COLO829 (cell line): ENCODE results near the gene ADAP1.
A peak's percentile ranks its signal among the peaks of the same experiment; 100 is the strongest.
"Not testable (repeated sequence)": the region's sequence is repeated elsewhere in the genome, so short reads cannot be mapped to it uniquely, and the experiment has no call there.

ENCODE experiments used
- DNase-seq: peaks from one replicate; pipeline ENCODE4 v3.0.0; 2012; ENCODE audit warnings: low spot score

The ADAP1 gene

GRCh38 chr7:880450-880849 lies 74.0 kb downstream of the ADAP1 start:
- no peak for DNase-seq

GRCh38 chr7:879706-880105 lies 74.8 kb downstream of the ADAP1 start:
- no peak for DNase-seq

DNA sequence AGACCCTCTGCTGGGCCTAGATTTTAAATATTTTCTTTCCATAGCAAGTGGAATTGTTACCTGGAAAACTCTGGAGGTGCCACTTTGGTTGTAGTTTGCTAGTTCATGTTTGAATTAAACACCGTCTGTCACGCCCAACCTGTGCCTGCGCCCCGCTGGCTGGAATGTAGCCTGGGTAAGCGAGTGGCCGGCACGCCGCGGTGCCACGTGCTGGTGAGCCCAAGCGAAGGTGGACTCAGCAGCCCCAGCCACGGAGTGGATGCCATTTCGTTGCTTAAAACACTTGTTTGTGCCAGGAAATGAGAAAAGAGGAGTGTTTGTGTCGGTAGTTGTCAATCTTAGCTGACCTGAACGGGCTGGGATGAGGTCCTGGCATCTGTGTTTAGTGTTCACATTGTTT lies 75.4 kb downstream of the ADAP1 start:
- DNase-seq = no peak

DNA sequence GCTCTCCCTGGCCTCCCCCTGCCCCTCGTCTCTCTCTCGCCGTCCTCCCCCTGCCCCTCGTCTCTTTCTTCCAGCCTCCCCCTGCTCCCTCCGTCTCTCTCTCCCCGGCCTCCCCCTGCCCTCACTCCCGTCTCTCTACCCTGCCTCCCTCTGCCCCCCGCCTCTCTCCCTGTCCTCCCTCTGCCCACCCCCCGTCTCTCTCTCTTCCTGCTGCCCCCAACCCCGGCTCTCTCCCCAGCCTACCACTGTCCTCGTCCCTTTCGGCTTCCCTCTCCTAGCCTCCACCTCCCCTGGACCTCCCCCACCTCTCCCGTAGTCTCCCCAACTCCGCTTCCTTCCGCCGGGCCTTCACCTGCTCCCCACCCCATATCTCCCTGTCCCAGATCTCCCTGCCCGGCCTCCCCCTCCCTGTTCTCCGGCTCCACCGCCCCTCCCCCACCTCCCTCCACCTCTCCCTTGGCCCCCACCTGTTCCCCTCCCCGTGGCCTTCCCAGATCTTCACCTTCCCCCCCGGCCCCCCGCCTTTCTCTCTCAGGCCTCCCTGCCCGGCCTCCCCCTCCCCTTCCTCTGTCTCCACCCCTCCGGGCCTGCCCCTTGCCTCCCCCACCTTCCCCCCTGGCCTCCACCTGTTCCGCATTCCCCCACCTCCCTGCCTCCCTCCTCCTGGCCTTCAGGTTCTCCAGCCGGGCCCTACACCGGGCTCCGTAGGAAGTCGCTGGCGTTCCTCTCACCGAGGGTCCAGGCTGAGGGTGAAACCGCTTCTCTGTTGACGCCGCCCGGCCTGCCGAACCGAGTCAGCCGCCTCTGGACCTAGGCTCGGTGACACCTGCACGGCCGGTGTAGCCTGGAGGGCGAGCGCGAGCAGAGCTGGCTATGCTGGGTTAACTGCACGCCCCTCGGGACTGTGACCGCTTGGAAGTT lies 76.9 kb downstream of the ADAP1 start:
- no peak for DNase-seq

GRCh38 chr7:876972-877311 lies 77.5 kb downstream of the ADAP1 start:
- DNase-seq = no peak

DNA sequence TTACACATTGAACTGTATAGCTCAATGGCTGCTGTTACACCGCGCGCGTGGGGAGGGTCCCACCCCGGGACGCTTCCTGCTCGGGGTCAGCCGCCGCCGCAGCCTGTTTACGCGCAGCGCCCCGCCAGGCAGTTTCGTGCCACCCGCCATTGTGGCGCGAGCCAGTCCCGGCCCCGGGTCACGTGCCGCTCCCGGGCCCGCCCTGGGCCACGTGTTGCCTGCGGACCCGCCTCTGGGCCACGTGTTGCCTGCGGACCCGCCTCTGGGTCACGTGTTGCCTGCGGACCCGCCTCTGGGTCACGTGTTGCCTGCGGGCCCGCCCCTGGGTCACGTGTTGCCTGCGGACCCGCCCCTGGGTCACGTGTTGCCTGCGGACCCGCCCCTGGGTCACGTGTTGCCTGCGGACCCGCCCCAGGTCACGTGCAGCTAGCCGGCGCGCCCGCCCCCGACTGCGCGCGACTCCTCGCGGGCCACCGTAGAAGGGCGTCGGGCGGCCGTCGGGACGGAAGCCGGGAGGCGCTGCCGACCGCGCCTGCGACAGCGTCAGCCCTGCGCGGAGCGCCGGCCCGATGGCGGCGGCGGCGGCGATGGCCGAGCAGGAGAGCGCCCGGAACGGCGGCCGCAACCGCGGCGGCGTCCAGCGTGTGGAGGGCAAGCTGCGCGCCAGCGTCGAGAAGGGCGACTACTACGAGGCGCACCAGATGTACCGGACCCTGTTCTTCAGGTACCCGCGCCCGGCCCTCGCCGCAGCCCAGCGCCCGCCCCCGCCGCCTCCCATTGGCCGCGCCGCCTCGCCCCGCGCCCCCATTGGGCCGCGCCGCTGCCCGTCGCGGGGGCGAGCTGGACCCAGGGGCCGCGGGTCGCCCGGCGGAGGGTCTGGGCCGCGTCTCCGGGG lies 78.2 kb downstream of the ADAP1 start, which contains the start of gene GET4:
Gene GET4 (plus strand): TSS at position 478 of the 895 bp plus-strand sequence. CDS start 92 bp downstream, at position 570.
- DNase-seq = peak; percentile 91

GRCh38 chr7:875476-876076 lies 78.9 kb downstream of the ADAP1 start:
- no peak for DNase-seq

DNA sequence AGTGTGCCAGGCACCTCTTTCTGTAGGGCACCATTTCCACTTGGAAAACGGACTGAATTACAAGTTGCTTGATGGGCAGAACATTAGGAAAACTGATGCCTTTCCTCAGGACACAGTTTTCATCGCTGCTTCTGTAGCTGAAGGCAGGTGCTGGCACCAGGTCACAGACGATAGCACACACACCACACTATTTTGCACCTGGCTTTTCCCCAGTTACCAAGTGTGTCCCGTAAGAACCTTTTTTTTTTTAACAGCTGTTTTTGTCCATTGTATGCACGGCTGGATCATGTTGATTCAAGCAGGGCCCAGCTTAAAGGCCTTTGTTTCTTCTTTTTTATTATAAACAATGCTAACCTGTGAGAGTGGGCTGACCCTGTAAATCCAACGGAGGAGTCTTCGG lies 79.4 kb downstream of the ADAP1 start:
- DNase-seq = no peak

GRCh38 chr7:874031-874749 lies 80.3 kb downstream of the ADAP1 start:
- no peak for DNase-seq

DNA sequence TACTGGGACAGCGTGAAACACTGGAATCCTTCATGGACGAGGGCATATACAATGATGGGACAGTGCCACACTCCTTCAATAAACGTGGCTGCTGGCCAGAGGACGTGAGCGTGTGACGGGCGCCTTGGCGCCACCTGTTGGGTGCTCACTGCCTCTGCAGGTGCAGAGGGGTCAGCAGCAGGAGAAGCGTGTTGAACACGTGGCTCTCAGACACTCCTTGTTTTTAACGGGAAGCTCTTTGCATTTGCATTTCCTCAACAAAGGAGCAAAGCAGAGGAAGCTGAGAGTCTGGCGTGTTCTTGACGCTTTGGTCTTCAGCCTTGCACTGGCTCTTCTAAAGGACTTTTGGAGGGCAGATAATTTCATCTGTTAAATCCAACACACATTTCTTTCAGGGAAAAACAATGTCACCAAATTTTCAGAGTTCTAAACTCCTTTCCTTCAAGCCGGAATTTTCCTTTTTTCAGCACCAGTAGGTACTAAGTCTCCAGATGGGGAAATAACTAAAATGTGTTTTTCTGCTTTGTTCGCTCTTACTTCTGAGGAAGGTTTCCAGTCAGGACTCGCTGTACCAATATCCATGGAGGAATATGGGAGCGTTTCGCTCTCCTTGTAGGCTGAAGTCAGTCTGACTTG lies 81.0 kb downstream of the ADAP1 start:
- DNase-seq = peak; percentile 96

- not testable (repeated sequence) for DNase-seq
Measured at GRCh38 chr7:872685-873084, 81.8 kb downstream of the ADAP1 start.

DNA sequence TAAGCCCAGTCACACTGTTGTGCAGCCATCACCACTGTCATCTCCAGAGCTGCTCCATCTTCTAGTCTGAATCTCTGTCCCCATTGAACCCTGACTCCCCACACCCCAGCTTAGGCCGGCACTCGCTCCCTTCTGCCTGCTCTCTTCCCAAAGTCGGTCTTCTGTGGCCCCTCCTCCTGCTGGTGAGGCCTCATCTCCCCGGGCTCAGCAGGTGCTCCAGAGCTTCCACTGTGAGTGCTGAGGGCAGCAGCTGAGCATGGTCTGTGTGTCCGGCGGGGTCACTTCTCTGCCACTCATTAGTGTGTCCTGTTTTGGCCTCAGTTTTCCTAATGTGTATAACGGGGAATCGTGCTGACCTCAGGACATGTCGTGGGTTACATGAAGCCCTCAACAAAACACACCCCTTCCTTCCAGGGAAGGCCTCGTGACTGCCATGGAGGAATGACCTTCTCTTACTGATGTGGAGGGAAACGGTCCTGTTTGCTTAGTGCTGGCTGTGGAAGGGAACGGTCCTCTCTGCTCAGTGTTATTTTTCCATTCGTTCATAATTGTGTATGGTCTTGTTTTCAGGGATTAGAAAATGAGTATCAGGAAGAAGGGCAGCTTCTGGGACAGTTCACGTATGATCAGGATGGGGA lies 82.5 kb downstream of the ADAP1 start:
- no peak for DNase-seq

- DNase-seq = no peak
Measured at GRCh38 chr7:869348-869747, 85.1 kb downstream of the ADAP1 start.

- no peak for DNase-seq
Measured at GRCh38 chr7:868189-868486, 86.3 kb downstream of the ADAP1 start.

DNA sequence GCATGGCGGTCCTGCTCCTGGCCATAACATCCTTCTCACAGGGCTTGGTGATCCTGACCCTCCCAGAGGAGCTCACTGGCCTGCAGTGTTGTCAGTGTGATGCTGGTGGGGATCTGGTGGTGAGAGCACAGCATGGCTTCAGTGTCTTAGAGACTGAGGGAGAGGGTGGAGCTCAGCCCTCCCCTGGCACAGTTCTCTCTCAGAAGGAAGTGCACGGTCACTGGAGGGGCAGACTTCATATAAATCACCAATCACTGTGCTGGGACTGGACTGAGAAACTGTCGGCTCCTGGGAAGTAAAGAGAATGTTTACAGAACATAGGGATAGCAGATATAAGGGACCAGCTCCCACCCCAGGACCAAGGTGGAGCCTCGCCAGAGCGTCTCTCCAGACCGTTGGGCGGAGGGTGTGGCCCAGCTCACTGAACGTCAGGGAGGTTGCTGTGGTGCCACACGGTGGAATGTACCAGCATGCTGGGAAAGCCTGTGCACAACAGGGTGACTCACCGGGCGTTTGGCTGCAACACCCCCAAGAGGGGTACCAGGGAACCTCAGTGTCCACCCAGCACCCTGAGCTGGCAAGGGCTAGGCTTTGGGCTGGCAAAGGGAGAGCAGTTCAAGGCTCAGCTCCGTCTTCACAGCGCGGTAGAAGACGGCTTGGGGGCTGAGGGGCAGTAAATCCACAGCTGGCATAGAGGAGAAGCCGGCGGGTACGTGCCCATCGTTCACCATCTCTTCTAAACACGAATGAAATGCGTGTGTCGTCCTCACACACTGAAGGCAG lies 86.9 kb downstream of the ADAP1 start:
- DNase-seq = no peak

DNA sequence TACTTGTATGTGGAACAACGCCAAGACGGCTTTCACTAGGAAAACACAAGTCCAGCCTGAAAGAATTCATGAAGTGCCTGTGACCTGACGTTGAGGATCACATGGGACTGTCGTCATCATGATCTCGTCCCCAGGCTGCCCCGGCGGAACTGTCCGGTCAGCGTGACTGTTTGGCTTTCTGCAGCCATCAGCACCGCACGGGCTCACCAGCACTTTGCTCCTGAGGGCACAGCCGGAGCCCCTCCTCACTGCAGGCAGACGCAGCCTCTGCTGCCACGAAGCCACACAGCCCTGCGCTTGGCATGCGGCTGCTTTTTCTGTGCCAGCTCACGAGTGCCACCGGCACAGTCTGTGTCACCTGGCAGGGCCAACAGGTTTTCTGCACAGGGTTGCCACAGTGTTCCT lies 87.5 kb downstream of the ADAP1 start:
- DNase-seq = no peak

GRCh38 chr7:865921-866320 lies 88.6 kb downstream of the ADAP1 start:
- no peak for DNase-seq

- no peak for DNase-seq
Measured at GRCh38 chr7:863106-863505, 91.4 kb downstream of the ADAP1 start.

- DNase-seq = no peak
Measured at GRCh38 chr7:862157-862556, 92.3 kb downstream of the ADAP1 start.

GRCh38 chr7:861222-861621 lies 93.3 kb downstream of the ADAP1 start:
- DNase-seq = no peak
